Measurements from ENCODE around the gene BCL7A. TPM values are rescaled to one million over a fixed set of nuclear protein-coding genes. Genes with fewer than 3 reads are reported as not detected.

Gene BCL7A
- total and polyA plus RNA-seq, 10 of the 15 experiments (the other 5 are each of a cell fraction or from before 2014, with no cell fraction given), result 0.37 to 17.2 (median 11.7) TPM

DNA sequence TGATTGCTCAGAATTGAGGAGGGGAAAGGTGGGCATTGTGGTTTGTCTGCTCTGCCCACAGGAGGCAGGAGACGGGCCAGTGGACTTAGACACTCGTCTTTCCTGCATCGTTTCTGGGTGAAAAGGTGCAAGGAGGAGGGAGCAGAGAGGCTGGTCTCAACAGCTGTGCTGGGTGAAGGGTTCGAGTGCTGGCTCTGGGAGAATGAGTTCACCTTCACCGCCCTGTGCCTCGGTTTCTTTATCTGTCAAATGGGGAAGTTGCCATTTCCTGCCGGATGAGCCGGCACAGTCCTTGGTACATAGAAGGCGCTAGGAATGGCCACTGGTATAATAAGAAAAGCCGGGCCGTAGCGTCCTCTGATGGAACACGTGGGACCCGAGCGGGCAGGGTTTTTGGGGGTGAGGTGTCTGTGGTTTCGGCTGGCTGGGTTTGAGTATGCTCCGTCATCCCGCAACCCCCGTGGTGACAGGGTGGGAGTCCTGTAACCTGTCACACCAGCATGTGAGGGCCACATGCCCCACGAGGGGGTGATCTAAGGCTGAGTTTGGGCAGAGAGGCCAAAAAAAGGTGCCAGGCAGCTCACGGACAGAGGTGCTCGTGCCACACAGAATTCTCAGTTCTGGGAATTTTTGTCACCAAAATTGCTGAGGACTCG is 7.3 kb downstream of the BCL7A start (continued):
- TF ChIP-seq SIN3A (IDR thresholded peaks at IDR 0.05; ENCODE audit: low read depth, low read length) (no peak), KLF5 (IDR thresholded peaks at IDR 0.05; ENCODE audit: partially characterized antibody) (no peak), TAF1 (IDR thresholded peaks at IDR 0.05; ENCODE audit: borderline replicate concordance, low read depth, low read length) (no peak)

DNA sequence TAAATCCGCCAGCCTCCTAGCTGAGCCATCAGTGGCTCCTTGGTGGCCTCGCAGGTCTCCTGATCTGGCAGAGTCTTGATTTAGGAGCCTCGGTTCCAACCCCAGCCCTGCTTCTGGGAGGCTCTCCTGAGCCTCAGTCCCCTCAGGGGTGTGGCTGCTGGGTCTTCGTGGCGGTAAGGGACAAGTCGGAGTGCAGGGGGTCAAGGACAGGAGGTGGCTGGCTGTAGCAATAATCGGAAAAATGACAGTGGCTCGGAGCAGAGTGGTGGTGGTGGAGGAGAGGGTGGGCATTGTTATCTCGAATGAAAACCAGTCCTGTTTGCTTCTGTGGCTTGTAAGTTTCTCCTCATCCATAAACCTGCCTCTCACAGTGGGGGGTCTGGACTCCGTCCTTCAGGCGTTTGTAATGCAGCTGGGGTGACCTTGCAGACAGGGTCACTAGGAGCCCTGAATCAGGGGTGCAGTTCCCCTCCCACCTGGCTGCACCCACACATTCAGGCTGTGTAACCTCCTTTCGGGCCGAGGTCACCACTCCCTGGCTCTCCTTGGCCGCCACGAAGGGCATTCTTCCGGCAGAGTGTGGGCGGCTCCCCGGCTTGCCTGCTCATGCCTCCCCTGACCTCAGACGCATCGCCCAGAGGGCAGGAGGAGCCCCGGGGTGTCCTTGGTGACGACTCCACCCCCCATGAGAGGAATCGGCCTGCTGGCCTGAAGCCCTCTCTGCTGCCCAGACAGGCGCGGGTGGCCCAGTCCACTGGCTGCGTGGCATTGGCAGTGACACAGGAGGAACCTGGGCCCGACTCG is 8.1 kb downstream of the BCL7A start:
- Histone ChIP-seq H3K79me2 (ENCODE audit: control insufficient read depth, insufficient read depth, low read length) (no peaks in the 10 kb centered on the region), H3K27me3 (replicated peaks in 1 of 2; ENCODE audit: control insufficient read depth in 2 of 2, insufficient read depth in 2 of 2, low read length in 1 of 2) (0 out of 4 replicates have a peak, but pooled peaks cover 0 to 3% of the 10 kb centered on the region in 2 experiments), H3K4me3 (no peak overlapping the region), H3K9me3 (replicated peaks; ENCODE audit: control insufficient read depth, insufficient read depth, low read length) (no peaks in the 10 kb centered on the region), H3K36me3 (ENCODE audit: control insufficient read depth in 2 of 2, insufficient read depth in 2 of 2, low read length in 1 of 2) (no peaks in the 10 kb centered on the region; a peak in 1 of 4 replicates), H3K9ac (ENCODE audit: control insufficient read depth, insufficient read depth, low read length) (peak overlapping the region; percentile 16), H4K20me1 (ENCODE audit: control insufficient read depth, insufficient read depth) (no peaks in the 10 kb centered on the region; the same call in 1 of the 2 replicates), H2AFZ (ENCODE audit: control insufficient read depth, low read depth, low read length) (no peak overlapping the region), H3K27ac (ENCODE audit: control insufficient read depth, insufficient read depth) (no peak overlapping the region), H3K4me1 (ENCODE audit: control insufficient read depth, insufficient read depth, low read length) (peaks cover 33% of the 10 kb centered on the region), H3K4me2 (ENCODE audit: control insufficient read depth, insufficient read depth) (peak overlapping the region; percentile 87)
- FAIRE-seq (no peak), DNase-seq (ENCODE audit: low read depth, low spot score) (no peak), ATAC-seq (peak; percentile 37)
- WGBS (ENCODE audit: insufficient coverage, insufficient replicate concordance, low lambda C conversion rate, missing lambda C conversion rate), result 40% methylated on average over 28 of the region's 28 CpGs
- BruUV-seq (replicated peaks), result no TSS peak
- POLR2A ChIA-PET, result no interaction called here
- CTCF ChIA-PET, result interaction anchor here (0.7 to 1.3 kb wide), 4 partner anchors 52 to 325 kb away, joined by 3 to 4 read pairs (median 3); no protein-coding TSS in a partner anchor
- in situ Hi-C loops (cut with MboI) (no loop called here), intact Hi-C loops (cut with micrococcal nuclease; ENCODE audit: unreplicated experiment) (loop anchor here (5.0 kb wide), 1 partner anchor 38 kb away; no protein-coding TSS in a partner anchor)
- RAD21 ChIA-PET (ENCODE audit: unreplicated experiment), result no interaction called here
- SMC1A ChIA-PET (ENCODE audit: uncharacterized antibody, unreplicated experiment), result interaction anchor here (1.6 kb wide), 1 partner anchor 39 kb away, joined by 5 read pairs; no protein-coding TSS in a partner anchor
- TF ChIP-seq YBX1 (IDR thresholded peaks at IDR 0.05) (no peak), RUNX3 (IDR thresholded peaks at IDR 0.05; ENCODE audit: low read length) (no peak), FOS (IDR thresholded peaks at IDR 0.05; ENCODE audit: borderline replicate concordance, extremely low read depth, insufficient read length) (no peak), GATAD2B (conservative IDR thresholded peaks at IDR 0.05; ENCODE audit: low read depth) (no peak), TAF1 (IDR thresholded peaks at IDR 0.05; ENCODE audit: borderline replicate concordance, low read depth, low read length) (no peak), NFXL1 (IDR thresholded peaks at IDR 0.05; ENCODE audit: borderline replicate concordance) (no peak), KDM1A (IDR thresholded peaks at IDR 0.05; ENCODE audit: borderline replicate concordance) (no peak), CHD4 (IDR thresholded peaks at IDR 0.05) (no peak), LARP7 (IDR thresholded peaks at IDR 0.05) (no peak), YY1 (IDR thresholded peaks at IDR 0.05; ENCODE audit: low read depth, low read length) (no peak), RBBP5 (conservative IDR thresholded peaks at IDR 0.05) (no peak), MEF2B (IDR thresholded peaks at IDR 0.05; ENCODE audit: partially characterized antibody, poor library complexity, severe bottlenecking) (no peak), CREM (IDR thresholded peaks at IDR 0.05; ENCODE audit: low read depth) (no peak), NR2C1 (IDR thresholded peaks at IDR 0.05) (no peak), MYC (IDR thresholded peaks at IDR 0.05; ENCODE audit: insufficient read depth, insufficient read length, insufficient replicate concordance, low read length, severe bottlenecking) (no peak), SPI1 (IDR thresholded peaks at IDR 0.05; ENCODE audit: borderline replicate concordance, insufficient read depth, low read depth, low read length) (no peak), CBFB (IDR thresholded peaks at IDR 0.05; ENCODE audit: low read depth) (no peak)
- TF ChIP-seq, protein P1, sequence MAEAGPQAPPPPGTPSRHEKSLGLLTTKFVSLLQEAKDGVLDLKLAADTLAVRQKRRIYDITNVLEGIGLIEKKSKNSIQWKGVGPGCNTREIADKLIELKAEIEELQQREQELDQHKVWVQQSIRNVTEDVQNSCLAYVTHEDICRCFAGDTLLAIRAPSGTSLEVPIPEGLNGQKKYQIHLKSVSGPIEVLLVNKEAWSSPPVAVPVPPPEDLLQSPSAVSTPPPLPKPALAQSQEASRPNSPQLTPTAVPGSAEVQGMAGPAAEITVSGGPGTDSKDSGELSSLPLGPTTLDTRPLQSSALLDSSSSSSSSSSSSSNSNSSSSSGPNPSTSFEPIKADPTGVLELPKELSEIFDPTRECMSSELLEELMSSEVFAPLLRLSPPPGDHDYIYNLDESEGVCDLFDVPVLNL (IDR thresholded peaks at IDR 0.05; ENCODE audit: low read depth, low read length), result no peak
- TF ChIP-seq, protein P2, sequence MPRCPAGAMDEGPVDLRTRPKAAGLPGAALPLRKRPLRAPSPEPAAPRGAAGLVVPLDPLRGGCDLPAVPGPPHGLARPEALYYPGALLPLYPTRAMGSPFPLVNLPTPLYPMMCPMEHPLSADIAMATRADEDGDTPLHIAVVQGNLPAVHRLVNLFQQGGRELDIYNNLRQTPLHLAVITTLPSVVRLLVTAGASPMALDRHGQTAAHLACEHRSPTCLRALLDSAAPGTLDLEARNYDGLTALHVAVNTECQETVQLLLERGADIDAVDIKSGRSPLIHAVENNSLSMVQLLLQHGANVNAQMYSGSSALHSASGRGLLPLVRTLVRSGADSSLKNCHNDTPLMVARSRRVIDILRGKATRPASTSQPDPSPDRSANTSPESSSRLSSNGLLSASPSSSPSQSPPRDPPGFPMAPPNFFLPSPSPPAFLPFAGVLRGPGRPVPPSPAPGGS (IDR thresholded peaks at IDR 0.05; ENCODE audit: borderline replicate concordance, insufficient read depth, low read depth, low read length, poor library complexity, severe bottlenecking), result no peak

Measured in GM12878 (cell line).